PC-9 (cell line): ENCODE measurements around the gene PRKAG2.

Source experiments
- EZH2 ChIP-seq: fragments of 200-600 bp; sonication (generic); IDR thresholded peaks from 2 replicates; pipeline ENCODE4 v1.8.0; 2017; ENCODE audit warnings: antibody characterized with exemption, low read depth
- TF ChIP-seq, protein P1 (sequence below): fragments of 200-600 bp; sonication (generic); conservative IDR thresholded peaks from 2 replicates; pipeline ENCODE4 v1.6.1; 2017; ENCODE audit warnings: mixed run types, antibody characterized with exemption, mild to moderate bottlenecking, moderate library complexity

DNA sequence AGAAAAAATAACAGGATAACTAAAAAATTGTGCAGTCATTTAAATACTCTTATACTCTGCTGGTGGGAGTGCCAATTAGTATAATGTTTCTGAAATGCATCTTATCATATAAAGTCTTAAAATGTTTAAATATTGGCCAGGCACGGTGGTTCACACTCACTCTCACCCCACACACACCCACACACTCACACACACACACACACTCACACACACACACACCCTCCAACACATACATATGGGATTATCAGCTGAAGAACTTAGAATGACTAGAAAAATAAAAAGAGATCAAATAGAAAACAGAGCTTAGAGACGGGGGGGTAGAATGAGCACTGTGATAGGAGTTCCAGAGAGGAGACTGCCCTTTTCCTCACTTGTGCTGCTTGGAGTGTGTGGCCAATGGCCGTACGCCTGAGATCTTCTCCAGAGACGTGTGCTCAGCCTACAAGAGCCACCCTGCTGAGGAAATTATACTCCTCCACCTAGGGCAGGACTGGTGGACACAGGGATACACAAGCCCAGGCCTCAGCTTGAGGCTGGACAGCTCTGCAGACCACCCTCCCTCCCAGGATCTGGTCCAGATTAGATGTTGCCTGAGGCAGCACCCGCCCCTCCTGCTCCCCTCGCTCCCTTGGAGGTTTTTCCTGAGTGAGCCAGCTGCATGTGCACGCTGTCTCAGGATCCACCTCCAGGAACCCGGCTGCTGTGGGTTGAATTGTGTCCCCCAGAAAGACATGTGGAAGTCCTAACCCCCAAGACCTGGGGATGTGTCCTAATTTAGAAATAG lies 26.5 kb upstream of the PRKAG2 start:
- TF ChIP-seq EZH2 = no peak
- TF ChIP-seq, protein P1, sequence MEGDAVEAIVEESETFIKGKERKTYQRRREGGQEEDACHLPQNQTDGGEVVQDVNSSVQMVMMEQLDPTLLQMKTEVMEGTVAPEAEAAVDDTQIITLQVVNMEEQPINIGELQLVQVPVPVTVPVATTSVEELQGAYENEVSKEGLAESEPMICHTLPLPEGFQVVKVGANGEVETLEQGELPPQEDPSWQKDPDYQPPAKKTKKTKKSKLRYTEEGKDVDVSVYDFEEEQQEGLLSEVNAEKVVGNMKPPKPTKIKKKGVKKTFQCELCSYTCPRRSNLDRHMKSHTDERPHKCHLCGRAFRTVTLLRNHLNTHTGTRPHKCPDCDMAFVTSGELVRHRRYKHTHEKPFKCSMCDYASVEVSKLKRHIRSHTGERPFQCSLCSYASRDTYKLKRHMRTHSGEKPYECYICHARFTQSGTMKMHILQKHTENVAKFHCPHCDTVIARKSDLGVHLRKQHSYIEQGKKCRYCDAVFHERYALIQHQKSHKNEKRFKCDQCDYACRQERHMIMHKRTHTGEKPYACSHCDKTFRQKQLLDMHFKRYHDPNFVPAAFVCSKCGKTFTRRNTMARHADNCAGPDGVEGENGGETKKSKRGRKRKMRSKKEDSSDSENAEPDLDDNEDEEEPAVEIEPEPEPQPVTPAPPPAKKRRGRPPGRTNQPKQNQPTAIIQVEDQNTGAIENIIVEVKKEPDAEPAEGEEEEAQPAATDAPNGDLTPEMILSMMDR = no peak
